Measurements from ENCODE around the gene MEF2B. TPM values are rescaled to one million over a fixed set of nuclear protein-coding genes. Genes with fewer than 3 reads are reported as not detected.

The MEF2B gene
- total RNA-seq, 2 experiments from 2014 or later = 1.9 to 2.1 TPM

- H3K27me3 Mint-ChIP-seq = no peaks in the 10 kb centered on the region
These were observed 1.9 kb upstream of the MEF2B start for GRCh38 chr19:19171821-19172532.

GRCh38 chr19:19170873-19171672 is 1.0 kb upstream of the MEF2B start:
- Mint-ChIP-seq H3K9me3 (ENCODE audit: low read depth) (no peaks in the 10 kb centered on the region), H3K27ac (no peak overlapping the region), H3K36me3 (ENCODE audit: low read depth) (peaks cover 2% of the 10 kb centered on the region), H3K4me1 (peaks cover 13% of the 10 kb centered on the region), H3K27me3 (no peaks in the 10 kb centered on the region), H3K4me3 (no peak overlapping the region)
- CTCF ChIA-PET = interaction anchor here (1.4 kb wide), 1 partner anchor 25 kb away, joined by 3 read pairs; no protein-coding TSS in a partner anchor
- POLR2A ChIA-PET = no interaction called here
- intact Hi-C loops (cut with DNase I, micrococcal nuclease) = no loop called here
- DNase-seq (no peak), ATAC-seq (no peak)

More at GRCh38 chr19:19171821-19172532, 1.9 kb upstream of the MEF2B start:
- intact Hi-C loops (cut with DNase I, micrococcal nuclease) = no loop called here
- DNase-seq = no peak
- ChIA-PET CTCF (interaction anchor here (1.4 kb wide), 1 partner anchor 26 kb away, joined by 3 read pairs; no protein-coding TSS in a partner anchor), POLR2A (no interaction called here)
- H3K4me3 Mint-ChIP-seq = no peak overlapping the region
- H3K36me3 Mint-ChIP-seq (ENCODE audit: low read depth) = peaks cover 7% of the 10 kb centered on the region
- no peaks in the 10 kb centered on the region for H3K9me3 Mint-ChIP-seq (ENCODE audit: low read depth)
- no peak for ATAC-seq
- no peak overlapping the region for H3K27ac Mint-ChIP-seq
- H3K4me1 Mint-ChIP-seq = peaks cover 13% of the 10 kb centered on the region

DNA sequence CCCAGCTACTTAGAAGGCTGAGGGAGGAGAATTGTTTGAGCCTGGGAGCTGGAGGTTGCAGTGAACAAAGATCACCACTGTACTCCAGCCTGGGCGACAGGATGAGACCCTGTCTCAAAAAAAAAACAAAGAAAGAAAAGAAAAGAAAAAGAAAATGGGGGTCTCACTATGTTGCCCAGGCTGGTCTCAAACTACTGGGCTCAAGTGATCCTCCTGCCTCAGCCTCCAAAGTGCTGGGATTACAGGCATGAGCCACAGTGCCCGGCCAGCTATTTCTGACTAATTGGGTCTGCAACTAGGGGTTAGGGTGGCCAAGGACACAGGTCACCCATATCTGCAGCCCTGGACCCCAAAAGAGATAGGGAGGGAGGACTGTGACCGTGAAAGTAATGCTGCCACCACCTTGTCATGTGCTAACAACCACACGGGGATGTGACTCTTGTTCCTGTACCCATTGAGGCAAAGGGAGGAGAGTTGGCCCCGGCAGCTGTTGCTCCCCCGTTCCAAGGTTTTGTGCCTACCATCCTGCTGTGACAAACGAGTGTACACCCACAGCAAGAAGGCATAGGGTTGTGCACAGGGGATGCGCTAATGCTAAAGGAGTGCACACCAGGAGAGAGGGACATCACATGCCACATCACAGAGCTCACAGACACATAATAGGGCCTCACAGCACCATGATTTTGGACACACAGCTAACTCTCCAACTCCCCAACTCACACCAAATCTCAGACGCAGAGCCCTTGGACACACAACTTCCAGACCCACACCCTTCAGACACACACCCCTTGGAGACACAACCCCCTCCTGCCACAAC is 619 bp downstream of the MEF2B start:
- Mint-ChIP-seq H3K4me3 (no peak overlapping the region), H3K36me3 (ENCODE audit: low read depth) (no peaks in the 10 kb centered on the region), H3K9me3 (ENCODE audit: low read depth) (no peaks in the 10 kb centered on the region), H3K27me3 (no peaks in the 10 kb centered on the region), H3K27ac (no peak overlapping the region), H3K4me1 (peaks cover 13% of the 10 kb centered on the region)
- ATAC-seq = no peak
- no peak for DNase-seq
- intact Hi-C loops (cut with DNase I, micrococcal nuclease) = no loop called here
- ChIA-PET CTCF (interaction anchor here (0.7 to 1.5 kb wide), 5 partner anchors 13 to 56 kb away, joined by 3 to 4 read pairs (median 3); no protein-coding TSS in a partner anchor), POLR2A (no interaction called here)

- DNase-seq (no peak), ATAC-seq (no peak)
- no peaks in the 10 kb centered on the region for H3K9me3 Mint-ChIP-seq (ENCODE audit: low read depth)
- no peaks in the 10 kb centered on the region for H3K27me3 Mint-ChIP-seq
- no peak overlapping the region for H3K27ac Mint-ChIP-seq
- intact Hi-C loops (cut with DNase I, micrococcal nuclease) = no loop called here
- POLR2A ChIA-PET = no interaction called here
- CTCF ChIA-PET = interaction anchor here (0.6 kb wide), 1 partner anchor 32 kb away, joined by 3 read pairs; no protein-coding TSS in a partner anchor
- H3K4me1 Mint-ChIP-seq = peaks cover 13% of the 10 kb centered on the region
- H3K36me3 Mint-ChIP-seq (ENCODE audit: low read depth) = no peaks in the 10 kb centered on the region
- no peak overlapping the region for H3K4me3 Mint-ChIP-seq
These were observed 2.5 kb downstream of the MEF2B start for GRCh38 chr19:19167612-19168011.

GRCh38 chr19:19165396-19165795 is 4.7 kb downstream of the MEF2B start:
- POLR2A ChIA-PET = no interaction called here
- CTCF ChIA-PET = no interaction called here
- no peaks in the 10 kb centered on the region for H3K27me3 Mint-ChIP-seq

DNA sequence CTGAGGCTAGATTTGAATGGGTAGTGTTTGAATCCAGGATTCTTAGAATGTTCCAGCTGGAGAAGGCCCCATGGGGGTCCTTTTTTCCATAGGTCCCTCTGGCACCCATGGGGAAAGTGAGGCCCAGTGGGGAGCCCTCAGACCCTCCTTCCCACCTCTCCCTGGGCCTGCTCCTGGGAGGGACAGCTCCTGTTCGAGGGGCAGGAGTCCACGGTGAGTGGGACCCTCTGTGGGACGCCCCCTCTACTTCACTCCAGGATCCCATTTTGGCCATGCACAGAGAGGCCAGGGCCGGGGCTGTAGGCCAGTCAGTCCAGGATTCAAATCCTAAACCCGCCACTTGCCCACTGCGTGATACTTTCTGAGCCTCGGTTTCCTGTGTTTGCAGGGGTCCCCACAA is 7.6 kb downstream of the MEF2B start:
- Mint-ChIP-seq H3K27ac (no peak overlapping the region), H3K4me1 (no peaks in the 10 kb centered on the region), H3K4me3 (no peak overlapping the region), H3K36me3 (ENCODE audit: low read depth) (no peaks in the 10 kb centered on the region), H3K9me3 (ENCODE audit: low read depth) (no peaks in the 10 kb centered on the region), H3K27me3 (no peaks in the 10 kb centered on the region)
- ATAC-seq (no peak), DNase-seq (no peak)
- POLR2A ChIA-PET = no interaction called here
- CTCF ChIA-PET = interaction anchor here (0.6 kb wide), 1 partner anchor 603 kb away, joined by 3 read pairs; no protein-coding TSS in a partner anchor
- intact Hi-C loops (cut with DNase I, micrococcal nuclease) = no loop called here

More at GRCh38 chr19:19165396-19165795, 4.7 kb downstream of the MEF2B start:
- DNase-seq (no peak), ATAC-seq (no peak)
- intact Hi-C loops (cut with DNase I, micrococcal nuclease) = no loop called here
- Mint-ChIP-seq H3K36me3 (ENCODE audit: low read depth) (no peaks in the 10 kb centered on the region), H3K9me3 (ENCODE audit: low read depth) (no peaks in the 10 kb centered on the region), H3K4me1 (peaks cover 8% of the 10 kb centered on the region), H3K4me3 (no peak overlapping the region), H3K27ac (no peak overlapping the region)

DNA sequence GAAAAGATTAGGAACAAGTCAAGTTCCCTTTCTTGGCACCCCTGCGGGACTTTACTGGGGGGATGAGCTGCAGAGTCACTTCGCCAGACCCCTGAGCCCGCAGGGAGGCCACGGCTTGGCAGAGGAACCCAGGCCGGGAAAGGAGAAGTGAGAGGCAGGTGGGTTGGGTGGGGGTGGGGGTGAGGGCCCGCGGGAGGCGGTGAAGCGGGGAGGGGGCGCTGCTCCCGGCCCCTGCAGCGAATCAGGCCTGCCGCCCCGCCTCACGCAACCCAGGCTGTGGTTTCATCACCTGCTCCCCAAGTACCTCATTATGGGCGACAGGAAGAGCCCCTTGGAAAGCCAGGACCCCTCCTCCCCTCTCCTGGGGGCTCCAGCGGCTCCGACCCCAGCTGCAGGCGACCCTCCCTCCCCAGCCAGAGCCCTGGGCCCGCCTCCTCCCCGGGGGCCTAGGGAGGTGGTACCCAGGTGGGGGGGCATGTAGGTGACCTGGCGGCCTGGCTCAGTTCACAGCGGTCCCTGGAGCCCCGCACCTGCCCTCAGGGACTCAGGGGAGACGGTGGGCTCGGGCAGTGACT is 9.5 kb downstream of the MEF2B start:
- H3K27ac Mint-ChIP-seq = no peak overlapping the region
- intact Hi-C loops (cut with DNase I, micrococcal nuclease) = no loop called here
- POLR2A ChIA-PET = no interaction called here

DNA sequence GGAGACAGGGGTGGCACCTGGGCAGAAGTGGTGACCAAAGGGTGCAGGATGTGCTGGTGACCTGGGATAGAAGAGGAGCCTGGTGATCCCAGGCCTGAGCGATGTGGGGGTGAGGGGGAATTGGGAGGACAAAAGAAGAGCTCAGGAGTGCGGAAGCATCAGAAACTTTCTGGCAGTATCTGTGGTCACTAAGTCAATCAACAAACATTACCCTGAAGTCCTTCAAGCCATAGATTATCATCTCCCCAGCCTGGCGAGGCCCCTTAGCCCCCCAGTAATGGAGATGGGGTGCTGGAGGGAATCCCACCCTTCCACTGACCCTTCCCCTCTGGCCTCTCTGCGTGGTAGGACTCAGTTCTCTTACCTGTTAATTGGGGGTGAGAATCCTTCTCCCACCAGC is 10.5 kb downstream of the MEF2B start:
- Mint-ChIP-seq H3K36me3 (ENCODE audit: low read depth) (peaks cover 12% of the 10 kb centered on the region), H3K27ac (no peak overlapping the region), H3K9me3 (ENCODE audit: low read depth) (no peaks in the 10 kb centered on the region), H3K4me1 (no peaks in the 10 kb centered on the region), H3K4me3 (no peak overlapping the region), H3K27me3 (no peaks in the 10 kb centered on the region)
- intact Hi-C loops (cut with DNase I, micrococcal nuclease) = no loop called here
- DNase-seq (no peak), ATAC-seq (no peak)
- POLR2A ChIA-PET = no interaction called here
- CTCF ChIA-PET = interaction anchor here (0.6 to 1.9 kb wide), 2 partner anchors 15 to 60 kb away, joined by 5 to 7 read pairs; no protein-coding TSS in a partner anchor

More for the DNA sequence above, 9.5 kb downstream of the MEF2B start:
- no peaks in the 10 kb centered on the region for H3K9me3 Mint-ChIP-seq (ENCODE audit: low read depth)
- no peak for ATAC-seq
- DNase-seq = no peak
- CTCF ChIA-PET = interaction anchor here (1.9 kb wide), 1 partner anchor 14 kb away, joined by 7 read pairs; no protein-coding TSS in a partner anchor
- no peaks in the 10 kb centered on the region for H3K4me1 Mint-ChIP-seq
- H3K36me3 Mint-ChIP-seq (ENCODE audit: low read depth) = peaks cover 12% of the 10 kb centered on the region
- H3K27me3 Mint-ChIP-seq = no peaks in the 10 kb centered on the region
- H3K4me3 Mint-ChIP-seq = no peak overlapping the region

GRCh38 chr19:19157808-19158207 is 12.3 kb downstream of the MEF2B start:
- no peak for DNase-seq
- no peaks in the 10 kb centered on the region for H3K9me3 Mint-ChIP-seq (ENCODE audit: low read depth)
- CTCF ChIA-PET = interaction anchor here (0.6 to 1.1 kb wide), 3 partner anchors 19 to 68 kb away, joined by 3 to 4 read pairs (median 3); no protein-coding TSS in a partner anchor
- no peaks in the 10 kb centered on the region for H3K4me1 Mint-ChIP-seq
- no peak overlapping the region for H3K4me3 Mint-ChIP-seq
- H3K27me3 Mint-ChIP-seq = no peaks in the 10 kb centered on the region
- H3K27ac Mint-ChIP-seq = no peak overlapping the region
- intact Hi-C loops (cut with DNase I, micrococcal nuclease) = no loop called here
- POLR2A ChIA-PET = no interaction called here
- no peak for ATAC-seq
- H3K36me3 Mint-ChIP-seq (ENCODE audit: low read depth) = peaks cover 12% of the 10 kb centered on the region

GRCh38 chr19:19155495-19156219 is 14.4 kb downstream of the MEF2B start:
- Mint-ChIP-seq H3K27me3 (no peaks in the 10 kb centered on the region), H3K9me3 (ENCODE audit: low read depth) (no peaks in the 10 kb centered on the region), H3K4me3 (no peak overlapping the region), H3K36me3 (ENCODE audit: low read depth) (peaks cover 12% of the 10 kb centered on the region), H3K27ac (no peak overlapping the region), H3K4me1 (no peaks in the 10 kb centered on the region)
- DNase-seq (no peak), ATAC-seq (no peak)
- ChIA-PET CTCF (interaction anchor here (0.8 to 1.9 kb wide), 5 partner anchors 10 to 23 kb away, joined by 3 to 9 read pairs (median 5); partner anchors contain the start of gene MEF2B), POLR2A (no interaction called here)
- intact Hi-C loops (cut with DNase I, micrococcal nuclease) = no loop called here

Data from activated CD4-positive, alpha-beta T cell treated with anti-CD3 and anti-CD28 coated beads for 36 hours (primary cell).